Hematopoietic multipotent progenitor cell (in vitro differentiated cells): ENCODE measurements around the gene PITX1. TPM values are rescaled to one million over a fixed set of nuclear protein-coding genes. Genes with fewer than 3 reads are reported as not detected.
"Not testable (repeated sequence)": the region's sequence is repeated elsewhere in the genome, so short reads cannot be mapped to it uniquely, and the experiment has no call there.

Experiments
- DNase-seq, 3 donors: peaks; one replicate each; pipeline ENCODE4 v3.0.0-alpha.2; 2011 to 2015; ENCODE audit warnings: low read depth in 2 of 3, low spot score in 2 of 3
- total RNA-seq: library from RNA; depleted of rRNA; stranded (reverse); fragments of >200 nt; gene quantifications from one replicate; pipeline ENCODE4 v1.2.3, GENCODE V29; 2012

PITX1 gene
- total RNA-seq, 1 donor: under 0.01 TPM

GRCh38 chr5:135011355-135012032 lies 22.5 kb downstream of the PITX1 start:
- DNase-seq: no peak

DNA sequence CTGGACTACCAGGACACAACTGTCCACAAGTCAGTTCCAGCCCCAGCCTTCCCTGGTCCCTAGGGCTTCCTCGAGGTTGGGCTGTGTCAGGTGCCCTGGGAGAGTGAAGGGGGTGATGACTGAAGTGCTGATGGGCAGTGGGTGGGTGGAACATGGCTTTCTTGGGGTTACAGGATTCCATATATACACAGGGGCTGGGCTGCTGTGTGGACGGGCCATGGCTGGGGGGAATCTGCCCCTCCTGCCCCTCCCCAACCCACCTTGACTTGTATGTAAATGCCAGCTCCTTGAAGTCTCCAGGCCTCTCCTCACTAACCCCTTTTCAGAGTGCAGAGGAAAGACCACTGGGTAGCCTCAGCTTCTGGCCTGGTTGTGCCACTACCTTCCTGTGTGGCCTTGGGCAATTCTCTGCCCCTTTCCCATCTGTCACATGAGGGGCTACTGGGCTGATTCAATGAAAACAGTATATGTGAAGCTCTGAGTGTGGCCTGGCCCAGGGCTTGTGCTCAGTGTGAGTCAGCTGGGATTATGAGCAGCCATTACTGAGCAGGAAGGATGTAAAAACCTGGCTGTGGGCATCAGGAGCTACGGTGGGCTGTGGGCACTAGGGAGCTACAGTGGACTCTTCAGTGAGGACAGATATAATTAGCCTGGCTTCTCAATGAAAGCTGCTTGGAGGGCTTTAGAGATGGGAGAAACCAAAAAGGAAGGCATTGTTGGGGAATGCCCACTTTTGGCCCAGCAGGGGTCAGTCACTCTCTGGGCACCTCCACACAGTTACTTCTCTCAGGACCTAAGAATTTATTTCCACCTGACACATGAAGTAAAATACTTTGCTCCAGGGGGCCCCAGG lies 23.3 kb downstream of the PITX1 start:
- DNase-seq: peak in 1 of 3 donors; percentile 7

- no peak for DNase-seq
These were observed 24.1 kb downstream of the PITX1 start for GRCh38 chr5:135009736-135010501.

DNA sequence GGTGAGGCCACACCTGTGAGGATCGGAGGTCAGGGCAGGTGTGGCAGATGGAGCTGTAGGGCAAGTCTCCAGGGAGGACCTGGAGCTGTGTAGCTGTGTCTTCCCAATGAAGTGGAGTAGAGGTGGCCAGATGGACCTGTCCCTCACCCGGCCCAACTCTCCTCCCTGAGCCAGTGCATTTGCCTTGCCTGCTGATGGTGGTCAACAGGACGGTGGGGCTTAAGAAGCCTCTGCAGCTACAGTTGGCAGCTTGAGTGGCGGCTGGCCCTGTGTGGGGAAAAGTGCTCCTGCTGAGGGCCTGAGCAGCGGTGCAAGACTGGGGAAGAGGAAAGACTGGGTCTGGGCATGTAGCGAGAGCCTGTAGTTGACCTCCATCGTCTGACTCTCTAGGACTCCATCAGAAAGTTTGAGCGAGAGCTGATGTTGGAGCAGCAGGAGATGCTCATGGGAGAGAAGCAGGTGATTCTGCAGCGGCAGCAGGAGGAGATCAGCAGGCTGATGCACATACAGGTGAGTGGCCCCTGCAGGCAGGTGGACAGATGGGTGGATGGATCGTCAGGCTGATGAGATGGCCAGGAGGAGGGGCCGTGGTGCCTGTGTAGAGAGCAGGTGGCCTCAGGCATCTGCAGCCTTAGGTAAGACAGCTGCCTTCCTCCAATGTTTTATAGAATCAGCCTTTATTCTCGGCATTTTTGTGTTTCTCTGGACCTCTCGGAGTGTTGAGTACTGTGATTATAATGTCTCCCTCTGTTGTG lies 24.9 kb downstream of the PITX1 start:
- no peak for DNase-seq

GRCh38 chr5:135008556-135008955 lies 25.5 kb downstream of the PITX1 start:
- DNase-seq: no peak

DNA sequence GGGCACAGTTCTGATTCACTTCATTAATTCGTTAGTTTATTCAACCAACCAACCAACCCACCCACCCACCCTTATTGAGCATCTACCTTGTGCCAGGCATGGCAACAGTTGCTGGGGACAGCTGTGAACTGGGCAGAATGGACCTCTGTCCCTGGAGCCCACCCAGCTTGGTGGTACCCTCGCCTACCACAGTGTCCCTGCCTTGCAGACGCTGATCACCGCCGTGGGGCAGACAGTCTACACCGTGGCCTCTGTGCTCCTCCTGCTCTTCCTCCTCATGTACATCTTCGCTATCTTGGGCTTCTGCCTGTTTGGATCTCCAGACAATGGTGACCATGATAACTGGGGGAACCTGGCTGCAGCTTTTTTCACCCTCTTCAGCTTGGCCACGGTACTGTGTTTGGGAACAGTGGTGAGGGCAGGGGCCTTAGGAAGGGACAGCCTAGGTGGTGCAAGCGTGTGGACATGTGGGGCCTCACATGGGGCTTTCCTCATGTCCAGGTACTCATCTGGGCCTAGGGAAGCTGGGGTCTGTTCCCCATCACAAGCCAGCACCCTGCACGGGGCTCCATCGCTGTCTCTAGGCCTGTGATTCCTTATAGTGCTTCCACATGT lies 26.2 kb downstream of the PITX1 start:
- no peak for DNase-seq

GRCh38 chr5:135007305-135007704 lies 26.7 kb downstream of the PITX1 start:
- no peak for DNase-seq

- DNase-seq: no peak
These were observed 29.0 kb downstream of the PITX1 start for GRCh38 chr5:135005076-135005475.

DNA sequence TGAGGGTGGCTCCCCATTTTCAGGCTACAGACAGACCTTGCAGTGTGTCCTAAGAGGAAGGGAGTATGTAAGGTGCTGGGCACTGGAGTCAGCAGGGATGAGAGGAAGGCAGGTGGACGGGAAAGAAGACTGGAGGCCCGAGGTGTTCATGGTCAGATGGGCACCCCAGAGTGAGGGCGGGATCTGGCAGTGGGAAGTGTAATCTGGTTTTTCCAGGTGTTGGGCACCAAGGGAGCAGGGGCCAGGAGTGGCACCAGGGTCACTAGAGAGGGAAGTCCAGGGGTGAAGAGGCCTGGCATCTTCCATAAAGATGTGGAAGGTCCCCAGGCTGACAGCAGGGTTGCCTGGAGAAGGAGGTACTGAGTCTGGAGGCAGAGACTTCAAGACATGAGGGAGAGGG lies 29.7 kb downstream of the PITX1 start:
- no peak for DNase-seq

DNA sequence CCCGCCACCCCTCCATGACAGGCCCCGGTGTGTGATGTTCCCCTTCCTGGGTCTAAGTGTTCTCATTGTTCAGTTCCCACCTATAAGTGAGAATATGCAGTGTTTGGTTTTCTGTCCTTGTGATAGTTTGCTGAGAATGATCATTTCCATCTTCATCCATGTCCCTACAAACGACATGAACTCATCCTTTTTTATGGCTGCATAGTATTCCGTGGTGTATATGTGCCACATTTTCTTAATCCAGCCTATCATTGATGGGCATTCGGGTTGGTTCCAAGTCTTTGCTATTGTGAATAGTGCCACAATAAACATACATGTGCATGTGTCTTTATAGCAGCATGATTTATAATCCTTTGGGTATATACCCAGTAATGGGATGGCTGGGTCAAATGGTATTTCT lies 36.0 kb downstream of the PITX1 start:
- DNase-seq: not testable (repeated sequence)

DNA sequence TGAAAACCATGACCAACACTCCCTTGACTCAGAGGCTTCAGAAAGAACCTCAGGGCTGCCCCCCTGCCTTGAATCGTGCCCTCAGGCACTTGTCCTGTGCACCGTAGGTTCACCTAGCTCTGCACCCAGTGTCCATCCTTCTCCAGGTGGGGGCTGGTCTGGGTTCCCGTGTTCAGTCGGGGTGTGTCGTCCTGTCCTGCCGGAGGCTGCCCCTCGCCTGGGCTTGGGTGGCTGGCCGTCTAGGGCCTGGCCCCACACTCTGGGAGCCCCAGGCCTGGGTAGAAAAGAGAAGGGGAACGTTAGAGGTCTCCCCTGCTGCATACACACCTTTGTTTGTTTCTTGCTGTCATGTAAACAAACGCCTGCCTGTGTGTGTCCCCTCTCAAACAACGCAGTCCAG lies 37.0 kb downstream of the PITX1 start:
- DNase-seq: no peak

DNA sequence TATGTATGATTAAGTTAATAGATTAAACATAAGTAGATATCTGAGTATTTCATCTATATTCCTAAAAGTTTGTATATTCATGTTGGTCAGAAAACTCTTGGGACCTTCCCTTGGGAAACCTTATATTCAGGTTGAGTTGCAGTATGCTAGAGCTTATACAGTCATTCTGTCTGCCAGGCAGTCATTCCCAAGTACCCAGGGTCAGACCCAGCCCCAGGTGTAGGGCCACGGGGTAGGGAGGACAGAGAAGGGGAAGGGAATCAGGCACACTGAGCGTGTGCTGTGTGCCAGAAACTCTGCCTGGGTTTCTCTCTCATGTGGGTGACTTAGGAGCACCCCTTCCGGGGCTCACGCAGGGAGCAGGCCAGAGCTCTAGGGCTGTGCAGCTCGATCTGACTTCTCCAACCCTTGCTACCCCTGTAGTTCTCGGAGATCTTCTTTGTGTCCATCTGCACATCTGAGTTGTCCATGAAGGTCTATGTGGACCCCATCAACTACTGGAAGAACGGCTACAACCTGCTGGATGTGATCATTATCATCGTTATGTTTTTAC lies 38.1 kb downstream of the PITX1 start:
- no peak for DNase-seq

GRCh38 chr5:134994560-134995156 lies 39.4 kb downstream of the PITX1 start:
- DNase-seq: peak in 2 of 3 donors; percentile 10 to 40

GRCh38 chr5:134993161-134993560 lies 40.9 kb downstream of the PITX1 start:
- no peak for DNase-seq

DNA sequence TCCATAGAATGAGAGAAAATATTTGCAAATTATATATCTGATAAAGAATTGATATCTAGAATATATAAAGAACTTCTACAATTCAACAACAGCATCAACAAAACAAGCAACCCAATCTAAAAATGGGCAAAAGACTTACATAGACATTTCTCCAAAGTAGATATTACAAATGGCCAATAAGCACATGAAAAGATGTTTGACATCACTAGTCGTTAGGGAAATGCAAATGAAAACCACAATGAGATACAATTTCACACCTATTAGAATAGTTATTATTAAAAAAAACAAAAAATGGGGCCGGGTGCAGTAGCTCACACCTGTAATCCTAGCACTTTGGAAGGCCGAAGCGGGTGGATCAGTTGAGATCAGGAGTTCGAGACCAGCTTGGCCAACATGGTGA lies 41.9 kb downstream of the PITX1 start:
- no peak for DNase-seq

GRCh38 chr5:134990183-134990582 lies 43.8 kb downstream of the PITX1 start:
- DNase-seq: not testable (repeated sequence)

DNA sequence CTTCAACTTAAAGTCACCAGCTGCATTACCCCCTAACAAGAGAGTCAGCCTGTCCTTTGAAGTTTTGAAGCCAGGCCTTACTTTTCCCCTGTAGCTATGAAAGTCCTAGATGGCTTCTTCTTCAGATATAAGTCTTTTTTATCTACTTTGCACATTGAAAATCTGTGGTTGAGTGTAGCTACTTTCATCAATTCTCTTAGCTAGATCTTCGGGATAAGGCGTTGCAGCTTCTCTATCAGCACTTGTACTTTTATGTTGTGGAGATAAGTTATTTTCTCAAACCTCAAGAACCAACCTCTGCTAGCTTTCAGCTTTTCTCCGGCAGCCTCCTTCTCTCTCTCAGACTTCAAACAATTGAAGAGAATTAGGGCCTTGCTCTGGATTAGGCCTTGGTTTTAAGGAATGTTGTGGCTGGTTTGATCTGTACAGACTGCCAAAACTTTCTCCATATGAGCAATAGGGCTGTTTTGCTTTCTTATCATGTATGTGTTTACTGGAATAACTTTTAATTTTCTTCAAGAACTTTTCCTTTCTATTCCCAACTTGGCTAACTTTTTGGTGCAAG lies 44.7 kb downstream of the PITX1 start:
- DNase-seq: no peak

GRCh38 chr5:134982230-134982629 lies 51.8 kb downstream of the PITX1 start:
- peak in 1 of 3 donors; percentile 4 for DNase-seq

DNA sequence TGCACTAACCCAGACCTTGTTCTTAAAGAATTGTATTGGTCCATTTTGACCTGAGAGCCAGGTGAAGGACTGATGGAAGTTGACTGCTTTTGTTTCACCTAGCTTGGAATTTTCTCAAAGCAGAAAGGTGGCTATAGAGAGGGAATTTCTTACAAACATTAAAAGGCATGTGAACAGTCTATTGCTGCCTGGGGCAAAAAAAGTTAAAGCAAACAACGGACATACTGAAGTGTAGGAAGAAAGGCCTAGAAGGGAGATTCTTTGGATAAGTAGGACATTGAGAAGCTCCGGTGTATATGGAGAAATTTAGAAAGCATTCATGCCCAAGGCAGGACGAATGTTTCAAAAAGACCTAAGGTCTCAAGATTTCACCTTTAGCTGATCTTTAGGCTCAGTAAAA lies 54.6 kb downstream of the PITX1 start:
- DNase-seq: no peak
